KG1 (cell line): ENCODE results near the gene LMX1A.

ENCODE experiments used
- DNase-seq: peaks from one replicate; lab custom pipeline; 2025; lab: John Stamatoyannopoulos, UW

LMX1A gene

DNA sequence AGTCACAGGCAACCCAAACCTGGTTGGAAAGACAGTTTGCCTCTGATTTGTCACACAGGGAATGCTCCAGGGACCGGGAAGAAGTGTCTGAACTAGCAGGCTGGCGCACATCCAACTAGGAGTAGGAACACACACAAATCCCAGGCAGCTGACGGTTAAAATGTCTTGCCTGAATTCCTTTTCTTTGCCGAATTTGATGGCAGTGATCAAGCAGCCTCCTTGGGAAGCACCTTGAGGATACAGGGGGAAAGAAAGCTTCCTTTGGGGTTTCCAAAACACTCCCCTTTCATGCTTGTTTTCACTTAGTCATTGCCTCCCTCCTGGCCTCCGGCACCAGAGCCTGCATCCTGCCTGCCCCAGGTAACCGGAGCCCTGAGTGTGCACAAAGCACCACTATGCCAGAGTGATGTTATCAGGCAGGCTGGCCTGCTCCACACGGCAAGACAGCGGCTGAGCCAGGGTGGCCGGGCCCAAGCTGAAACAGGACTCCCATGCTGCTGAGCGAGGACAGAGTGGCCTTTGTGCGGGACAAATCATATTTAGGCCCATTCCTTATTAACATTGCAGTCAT lies 193.8 kb downstream of the LMX1A start:
- no peak for DNase-seq

DNA sequence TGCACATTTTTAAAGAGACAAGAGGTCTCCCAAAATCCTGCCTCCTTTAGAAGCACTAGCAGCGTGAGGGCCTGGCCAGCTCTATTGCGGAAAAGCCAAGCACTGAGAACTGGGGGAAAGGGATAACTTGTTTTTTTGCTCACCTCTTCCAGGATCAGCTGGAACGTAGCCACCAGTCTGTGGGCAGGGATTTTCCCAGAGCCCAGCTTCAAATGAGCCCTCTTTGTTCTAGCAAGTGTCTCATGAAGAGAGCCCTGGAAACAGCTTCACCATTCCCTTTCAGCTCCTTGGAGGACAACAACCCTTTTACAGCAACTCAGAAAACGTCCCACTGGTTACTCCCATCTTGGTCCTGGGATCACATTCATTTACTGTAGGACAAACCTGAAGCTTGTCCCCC lies 195.4 kb downstream of the LMX1A start:
- DNase-seq = no peak

DNA sequence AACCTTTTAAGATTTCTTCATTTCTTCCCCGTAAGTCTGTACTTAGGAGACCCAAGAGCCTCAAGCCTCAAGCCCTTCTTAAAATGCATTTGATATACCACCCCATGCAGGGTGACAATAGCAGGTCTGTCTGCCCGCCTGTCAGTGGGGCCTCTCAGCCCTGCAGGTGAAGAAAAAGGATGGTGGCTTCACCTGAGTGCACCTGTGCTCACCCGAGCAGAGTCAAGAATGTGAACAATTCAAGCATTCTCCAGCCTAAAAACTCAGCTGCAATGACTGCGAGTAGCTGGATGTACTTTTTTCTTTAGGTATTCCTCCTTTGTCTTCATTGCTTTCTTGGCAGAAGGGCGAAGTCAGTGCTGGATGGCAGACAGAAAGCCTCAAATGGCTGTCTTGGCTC lies 203.3 kb downstream of the LMX1A start:
- DNase-seq = no peak

DNA sequence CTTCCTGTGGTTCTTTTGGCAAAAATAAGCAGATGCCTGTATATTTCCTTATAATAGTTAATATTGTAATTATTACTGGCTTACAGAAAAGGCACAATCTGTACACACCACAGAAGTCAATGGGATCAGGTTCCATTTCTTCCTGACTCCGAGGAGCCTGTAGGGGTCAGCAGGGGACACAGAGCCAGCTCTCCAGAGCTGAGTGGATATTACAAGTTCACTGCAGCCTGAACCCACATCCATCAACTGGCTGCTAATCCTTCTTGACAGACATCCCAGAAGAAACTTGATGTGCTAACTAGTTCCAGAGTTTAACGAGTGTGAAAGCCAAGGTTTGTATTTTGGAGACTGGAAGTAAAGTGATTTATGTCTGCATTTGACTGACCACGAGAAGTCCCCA lies 203.8 kb downstream of the LMX1A start:
- no peak for DNase-seq

DNA sequence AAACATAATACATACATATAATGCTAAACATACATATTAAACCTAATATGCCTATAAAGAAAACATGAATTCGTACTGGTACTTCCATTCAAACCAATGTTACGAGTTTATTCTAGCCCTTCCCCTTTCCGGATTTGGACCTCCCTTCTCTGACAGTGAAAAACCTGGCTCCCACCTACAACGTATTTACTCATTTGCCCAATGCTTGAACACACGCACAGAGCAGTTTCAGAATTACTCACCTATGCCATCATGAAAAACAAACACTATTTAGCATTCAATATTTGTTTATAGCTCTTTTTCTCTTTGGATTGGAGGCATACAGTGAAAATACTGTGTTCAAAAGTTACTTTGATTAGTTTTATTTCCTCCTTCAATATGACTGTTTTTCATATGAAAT lies 204.4 kb downstream of the LMX1A start:
- DNase-seq = no peak
